Measurements from ENCODE around the gene RPS21. TPM values are rescaled to one million over a fixed set of nuclear protein-coding genes. Genes with fewer than 3 reads are reported as not detected.

Gene RPS21
- total and polyA plus RNA-seq, 2 of the 13 experiments (the other 11 are each of a cell fraction or from before 2014, with no cell fraction given): 2,647 to 11,063 TPM

GRCh38 chr20:62368976-62369814, 17.7 kb upstream of the RPS21 start (continued):
- TF ChIP-seq ZNF770 (CRISPR knock-in tag; IDR thresholded peaks at IDR 0.05) (no peak; the same call in 1 of the 2 replicates), ZNF264 (CRISPR knock-in tag; IDR thresholded peaks at IDR 0.05) (no peak), ZBTB10 (CRISPR knock-in tag; IDR thresholded peaks at IDR 0.05; ENCODE audit: borderline replicate concordance) (peak; percentile 49; the same call in 1 of the 2 replicates), RFXAP (CRISPR knock-in tag; IDR thresholded peaks at IDR 0.05; ENCODE audit: borderline replicate concordance) (peak; percentile 41; the same call in 1 of the 2 replicates), ZNF580 (CRISPR knock-in tag; IDR thresholded peaks at IDR 0.05; ENCODE audit: borderline replicate concordance, low read depth) (no peak; the same call in 1 of the 2 replicates), ZBTB37 (CRISPR knock-in tag; IDR thresholded peaks at IDR 0.05) (no peak), ZNF503 (CRISPR knock-in tag; IDR thresholded peaks at IDR 0.05) (no peak), ZNF496 (CRISPR knock-in tag; IDR thresholded peaks at IDR 0.05; ENCODE audit: insufficient replicate concordance) (no peak), TMF1 (CRISPR knock-in tag; IDR thresholded peaks at IDR 0.05; ENCODE audit: low read depth) (no peak), BCL6 (CRISPR knock-in tag; IDR thresholded peaks at IDR 0.05) (peak; percentile 42; the same call in 1 of the 2 replicates), ZBTB2 (CRISPR knock-in tag; IDR thresholded peaks at IDR 0.05; ENCODE audit: low read depth) (0 out of 2 replicates have a peak, but pooled peaks have one; percentile 41), PLRG1 (conservative IDR thresholded peaks at IDR 0.05) (no peak), ZNF550 (CRISPR knock-in tag; IDR thresholded peaks at IDR 0.05; ENCODE audit: borderline replicate concordance) (no peak; the same call in none of the 2 replicates), ASH2L (IDR thresholded peaks at IDR 0.05; ENCODE audit: insufficient read length, low read depth, low read length) (no peak), ZBTB25 (CRISPR knock-in tag; IDR thresholded peaks at IDR 0.05) (no peak; the same call in 1 of the 2 replicates)

Measured in HepG2 (cell line).